OCI-LY1 (cell line): ENCODE measurements around the gene JMJD1C.

Experiments used
- EZH2 ChIP-seq: fragments of 200-600 bp; sonication (generic), shearing (Covaris generic); IDR thresholded peaks from 2 replicates; pipeline ENCODE4 v1.8.0; 2017; ENCODE audit warnings: borderline replicate concordance, mixed run types, mild to moderate bottlenecking, antibody characterized with exemption, low read length, moderate library complexity, mixed read lengths
- TF ChIP-seq, protein P1 (sequence below): fragments of 200-600 bp; sonication (generic), shearing (Covaris generic); IDR thresholded peaks from 2 replicates; pipeline ENCODE4 v1.5.1; 2017; ENCODE audit warnings: mild to moderate bottlenecking, antibody characterized with exemption, low read length, moderate library complexity, mixed read lengths

DNA sequence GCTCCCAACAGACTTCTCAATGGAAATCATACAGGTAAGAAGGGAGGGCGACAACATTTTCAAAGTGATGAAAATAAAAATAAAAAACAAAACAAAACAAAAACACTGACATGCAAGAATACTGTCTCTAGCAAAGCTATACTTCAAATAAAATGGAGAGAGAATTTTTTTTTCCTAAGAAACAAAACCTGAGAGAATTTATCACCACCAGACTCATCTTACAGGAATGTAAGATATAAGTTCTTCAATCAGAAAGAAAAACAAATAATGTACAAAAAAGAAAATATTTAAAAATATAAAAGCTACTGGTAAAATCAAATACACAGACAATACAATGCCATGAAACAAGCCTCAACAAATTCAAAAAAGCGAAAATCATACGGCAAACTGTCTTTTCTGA, 219.4 kb downstream of the JMJD1C start:
- TF ChIP-seq, protein P1, sequence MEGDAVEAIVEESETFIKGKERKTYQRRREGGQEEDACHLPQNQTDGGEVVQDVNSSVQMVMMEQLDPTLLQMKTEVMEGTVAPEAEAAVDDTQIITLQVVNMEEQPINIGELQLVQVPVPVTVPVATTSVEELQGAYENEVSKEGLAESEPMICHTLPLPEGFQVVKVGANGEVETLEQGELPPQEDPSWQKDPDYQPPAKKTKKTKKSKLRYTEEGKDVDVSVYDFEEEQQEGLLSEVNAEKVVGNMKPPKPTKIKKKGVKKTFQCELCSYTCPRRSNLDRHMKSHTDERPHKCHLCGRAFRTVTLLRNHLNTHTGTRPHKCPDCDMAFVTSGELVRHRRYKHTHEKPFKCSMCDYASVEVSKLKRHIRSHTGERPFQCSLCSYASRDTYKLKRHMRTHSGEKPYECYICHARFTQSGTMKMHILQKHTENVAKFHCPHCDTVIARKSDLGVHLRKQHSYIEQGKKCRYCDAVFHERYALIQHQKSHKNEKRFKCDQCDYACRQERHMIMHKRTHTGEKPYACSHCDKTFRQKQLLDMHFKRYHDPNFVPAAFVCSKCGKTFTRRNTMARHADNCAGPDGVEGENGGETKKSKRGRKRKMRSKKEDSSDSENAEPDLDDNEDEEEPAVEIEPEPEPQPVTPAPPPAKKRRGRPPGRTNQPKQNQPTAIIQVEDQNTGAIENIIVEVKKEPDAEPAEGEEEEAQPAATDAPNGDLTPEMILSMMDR = no peak
- no peak for TF ChIP-seq EZH2
